GM19035 (cell line): ENCODE data around the gene TADA3.

Source experiments
- ATAC-seq: cut with Tn5 transposase; IDR thresholded peaks from one replicate; pipeline ENCODE4 v1.9.1; 2021; ENCODE audit not compliant: unreplicated experiment

The TADA3 gene

DNA sequence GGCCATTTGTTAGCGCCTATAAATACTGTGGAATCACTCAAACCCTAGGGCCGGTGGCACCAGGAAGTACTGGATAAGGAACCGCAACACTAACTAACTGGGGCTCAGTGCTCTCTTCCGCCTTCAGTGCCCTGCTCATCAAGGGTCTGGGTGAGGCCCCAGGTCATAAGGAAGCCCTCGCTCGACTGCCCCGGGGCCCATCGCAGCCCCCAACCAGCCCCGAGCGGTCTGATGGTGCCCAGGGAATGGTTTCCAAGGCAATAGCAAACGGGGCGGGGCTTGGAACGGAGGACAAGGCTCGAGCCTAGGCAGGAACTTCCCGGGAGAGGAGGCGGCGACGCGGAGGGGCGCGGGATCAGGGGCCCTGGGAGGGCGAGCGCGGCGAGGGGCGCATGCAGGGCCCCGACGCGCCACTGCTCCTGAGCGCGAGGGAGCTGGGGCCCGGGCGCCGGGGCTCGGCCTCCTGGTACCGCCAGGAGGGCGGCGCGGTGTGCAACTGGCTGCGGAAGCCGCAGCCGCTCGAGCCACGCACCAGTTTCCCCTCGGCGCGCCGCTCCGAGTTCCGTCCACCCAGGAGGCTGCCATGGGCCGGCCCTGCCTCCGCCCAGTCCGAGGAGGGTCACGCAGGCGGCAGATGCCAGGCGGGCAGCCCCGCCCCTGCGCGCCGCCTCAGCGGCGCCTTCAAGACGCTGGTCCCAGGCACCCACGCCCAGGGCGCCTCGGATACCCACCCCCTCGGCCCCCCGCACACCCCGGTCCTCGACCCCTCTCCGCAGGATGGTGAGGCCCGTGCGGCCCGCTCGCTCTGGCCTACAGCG, 17.6 kb upstream of the TADA3 start, which contains the start of gene TTLL3:
Gene TTLL3, plus strand, starts transcription at position 648 of the 818 bp plus-strand sequence. CDS start 400 bp downstream, outside the sequence.
- ATAC-seq, result peak; percentile 57

DNA sequence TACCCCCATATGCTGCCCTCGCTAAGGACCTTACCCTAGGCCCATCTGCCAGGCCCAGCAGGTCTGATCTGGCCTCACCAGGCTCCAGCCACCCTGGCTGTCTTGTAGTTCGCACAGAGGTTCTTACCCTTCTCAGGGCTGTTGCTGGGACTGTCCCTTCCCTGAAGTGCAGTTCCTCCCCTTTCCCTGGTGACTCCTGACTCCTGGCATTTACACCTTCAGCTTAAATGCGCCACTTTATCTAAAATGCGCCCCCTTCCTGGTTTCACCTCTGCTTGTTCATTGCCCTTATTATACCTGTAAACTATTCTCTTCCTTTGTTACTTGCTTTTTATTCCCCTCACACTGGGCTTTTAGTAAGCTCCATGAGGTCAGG, 17.0 kb upstream of the TADA3 start:
- peak; percentile 6 for ATAC-seq

DNA sequence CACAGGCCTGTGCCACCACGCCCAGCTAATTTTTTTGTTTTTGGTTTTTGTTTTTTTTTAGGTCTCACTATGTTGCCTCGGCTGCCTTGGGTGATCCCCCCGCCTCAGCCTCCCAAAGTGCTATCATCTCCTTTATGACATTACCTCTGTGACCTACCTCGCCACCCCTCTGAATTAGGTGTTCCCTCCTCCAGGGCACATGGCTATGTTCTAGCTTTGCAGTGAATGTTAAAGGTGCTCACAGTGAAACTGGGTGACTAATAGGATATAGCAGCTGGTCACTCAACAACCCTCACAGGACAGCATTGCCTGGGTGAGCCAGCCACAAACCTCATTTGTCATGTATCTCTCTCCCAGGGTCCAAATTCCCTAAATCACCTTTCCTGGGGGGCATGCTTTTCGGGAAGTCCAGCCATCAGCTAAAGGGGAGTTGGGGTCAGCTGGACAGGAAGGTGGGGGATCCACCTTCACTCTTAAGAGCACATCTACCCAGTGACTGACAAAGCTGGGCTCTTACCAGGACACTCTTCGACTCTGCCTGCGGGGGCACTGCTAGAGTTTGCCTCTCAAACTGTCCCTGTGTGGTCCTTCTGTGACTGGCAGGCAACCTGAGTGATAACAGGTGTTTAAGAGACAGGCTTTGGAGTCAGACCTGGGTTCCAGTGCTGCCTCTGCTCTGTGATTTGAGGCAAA, 16.2 kb upstream of the TADA3 start:
- no peak for ATAC-seq

DNA sequence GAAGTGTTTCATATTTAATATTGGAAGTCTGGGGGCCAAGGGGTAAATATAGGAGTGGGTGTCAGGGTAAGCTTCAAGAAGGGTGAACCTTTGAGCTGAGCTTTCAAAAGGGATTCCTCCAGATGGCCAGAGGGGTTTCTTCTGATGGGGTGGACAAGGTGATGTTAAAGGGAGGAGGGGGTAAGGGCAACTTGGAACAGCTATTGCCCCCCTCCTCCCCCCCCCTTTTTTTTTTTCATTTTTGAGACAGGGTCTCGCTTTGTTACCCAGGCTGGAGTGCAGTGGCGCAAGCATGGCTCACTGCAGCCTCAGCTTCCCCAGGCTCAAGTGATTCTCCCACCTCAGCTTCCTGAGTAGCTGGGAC, 15.7 kb upstream of the TADA3 start:
- ATAC-seq, result no peak

DNA sequence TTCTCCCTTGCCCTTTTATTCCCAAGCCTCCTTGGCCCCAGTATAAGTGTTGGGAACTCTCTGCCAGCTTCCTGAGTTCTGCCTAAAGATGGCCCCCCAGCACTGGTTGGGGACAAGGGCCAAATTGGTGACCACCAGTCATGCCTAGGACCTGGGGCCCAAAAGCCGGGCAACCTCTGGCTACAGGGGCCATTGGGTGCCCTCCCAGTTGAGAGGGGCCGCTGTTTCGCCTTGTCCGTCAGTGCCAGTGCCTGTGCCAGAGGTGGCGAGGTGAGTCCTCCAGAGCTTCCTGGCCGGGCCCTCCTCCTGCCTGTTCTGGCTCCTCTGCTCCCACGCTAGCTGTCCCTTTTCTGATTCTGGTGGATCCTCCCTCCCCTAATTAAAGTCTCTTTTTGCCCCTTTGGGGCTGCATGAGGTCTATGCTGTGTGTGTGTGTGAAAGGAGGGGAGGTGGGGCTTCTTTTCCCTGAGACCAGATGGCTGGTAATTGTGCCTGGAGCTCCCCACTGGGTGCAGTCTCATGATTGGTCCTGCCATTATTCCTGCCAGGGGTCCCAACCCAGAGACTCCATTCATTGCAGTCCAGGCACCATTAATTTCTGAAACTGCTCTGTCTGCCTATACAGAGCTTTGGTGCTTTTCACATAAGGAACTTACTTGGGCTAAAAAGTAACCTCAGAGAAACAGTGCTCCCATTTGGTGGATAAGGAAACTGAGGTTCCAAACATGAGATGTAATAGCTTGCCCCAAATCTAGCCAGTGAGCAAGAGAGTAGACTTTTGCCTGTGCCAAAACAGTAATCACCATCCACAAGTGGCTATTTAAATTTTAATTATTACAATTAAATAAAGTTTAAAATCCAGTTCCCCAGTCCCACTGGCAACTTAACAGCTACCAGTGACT, 14.7 kb upstream of the TADA3 start:
- no peak for ATAC-seq

DNA sequence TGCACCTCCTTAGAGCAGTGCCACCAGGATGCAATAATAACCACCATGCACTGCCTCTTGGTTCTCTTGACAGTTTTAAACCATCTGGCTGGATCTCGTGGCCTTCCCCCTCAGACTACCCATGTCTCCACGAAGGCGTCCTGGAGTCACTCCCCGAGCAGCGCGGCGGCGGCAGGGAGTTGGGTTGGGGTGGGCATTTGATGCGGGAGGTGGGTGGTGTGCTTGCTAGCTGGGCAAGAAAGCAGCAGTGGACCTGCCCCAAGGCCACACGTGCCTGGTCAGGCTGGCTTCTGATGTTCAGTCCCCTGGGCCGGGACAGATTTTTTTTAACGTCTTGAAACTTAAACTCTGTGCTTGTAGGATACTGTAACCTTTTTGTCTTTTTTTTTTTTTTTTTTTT, 13.9 kb upstream of the TADA3 start:
- ATAC-seq, result no peak

DNA sequence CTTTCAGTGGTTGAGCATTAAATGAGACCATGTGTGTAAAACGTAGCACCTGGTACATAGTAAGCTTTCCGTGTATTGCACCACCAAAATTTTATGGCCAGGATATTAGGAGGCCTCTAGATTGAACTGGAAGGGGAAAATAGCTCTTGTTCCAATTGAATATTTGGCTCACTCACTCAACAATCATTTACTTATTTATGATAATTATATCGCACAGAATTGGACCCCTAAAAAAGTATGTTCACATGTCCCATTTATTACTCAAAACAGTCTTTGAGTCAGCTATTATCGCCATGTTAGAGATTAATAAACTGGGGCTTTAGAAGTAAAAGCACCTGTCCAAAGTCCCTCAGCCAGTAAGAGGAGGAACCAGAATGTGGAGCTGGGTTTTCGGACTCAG, 12.7 kb upstream of the TADA3 start:
- ATAC-seq, result no peak

DNA sequence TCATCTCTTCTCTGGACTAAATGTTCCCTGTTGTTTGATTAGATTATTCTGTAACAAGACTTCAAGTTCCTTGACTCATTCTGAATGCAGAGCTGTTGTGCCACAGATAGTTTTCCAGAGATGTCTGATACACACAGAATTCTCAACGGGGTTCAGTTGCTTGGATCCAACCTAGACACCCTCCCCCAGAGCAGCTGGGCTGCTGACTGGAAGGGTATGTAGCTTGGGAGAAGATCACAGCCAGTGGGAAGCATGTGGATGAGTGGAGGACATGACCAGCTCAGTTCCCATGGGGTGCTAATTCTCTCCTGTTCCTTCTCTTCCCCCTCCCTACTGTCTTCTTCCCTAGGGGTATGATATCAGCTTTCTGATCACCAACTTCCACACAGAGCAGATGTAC, 11.2 kb upstream of the TADA3 start:
- no peak for ATAC-seq

DNA sequence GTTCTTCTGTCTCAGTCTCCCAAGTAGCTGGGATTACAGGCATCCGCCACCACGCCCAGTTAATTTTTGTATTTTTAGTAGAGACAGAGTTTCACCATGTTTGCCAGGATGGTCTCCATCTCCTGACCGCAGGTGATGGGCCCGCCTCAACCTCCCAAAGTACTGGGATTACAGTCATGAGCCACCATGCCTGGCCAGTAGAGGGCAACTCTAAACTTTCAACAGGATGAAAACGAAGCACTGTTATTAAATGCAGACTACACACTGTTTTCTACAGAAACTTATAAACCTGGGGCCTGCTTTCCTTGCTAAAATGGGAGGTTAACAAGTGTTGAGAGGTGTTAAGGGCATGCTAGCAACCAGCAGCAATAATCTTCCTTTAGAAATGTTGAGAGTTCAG, 8.3 kb upstream of the TADA3 start:
- no peak for ATAC-seq

DNA sequence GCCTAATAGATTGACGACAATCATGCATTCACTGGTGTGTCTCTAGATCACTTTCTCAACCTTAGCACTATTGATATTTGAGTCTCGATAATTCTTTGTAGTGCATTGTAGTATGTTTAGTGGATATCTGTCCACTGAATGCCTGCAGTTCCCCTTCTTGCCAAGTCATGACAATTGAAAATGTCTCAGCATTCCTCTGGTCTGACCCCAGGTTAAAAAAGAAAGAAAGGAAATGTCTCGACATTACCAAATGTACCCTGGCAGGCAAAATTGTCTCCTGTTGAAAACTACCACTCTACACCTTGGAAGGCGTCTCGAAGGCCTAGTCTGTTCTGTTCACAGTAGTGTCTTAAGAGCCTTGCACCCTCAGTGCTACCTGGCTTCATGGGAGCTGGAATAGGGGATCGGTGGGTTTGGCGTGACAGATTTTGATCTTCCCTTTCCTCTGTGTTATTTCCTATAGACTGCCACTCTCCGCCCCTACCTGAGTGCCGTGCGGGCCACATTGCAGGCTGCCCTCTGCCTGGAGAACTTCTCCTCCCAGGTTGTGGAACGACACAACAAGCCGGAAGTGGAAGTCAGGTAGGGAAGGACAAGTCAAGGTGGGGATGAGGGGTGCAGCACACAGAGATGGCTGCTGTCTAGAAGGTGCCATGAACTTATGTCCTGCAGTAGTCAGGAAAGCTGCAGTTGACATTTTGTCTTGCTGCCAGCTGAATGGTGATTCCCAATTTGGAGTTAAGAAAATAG, 5.1 kb upstream of the TADA3 start:
- ATAC-seq, result no peak

DNA sequence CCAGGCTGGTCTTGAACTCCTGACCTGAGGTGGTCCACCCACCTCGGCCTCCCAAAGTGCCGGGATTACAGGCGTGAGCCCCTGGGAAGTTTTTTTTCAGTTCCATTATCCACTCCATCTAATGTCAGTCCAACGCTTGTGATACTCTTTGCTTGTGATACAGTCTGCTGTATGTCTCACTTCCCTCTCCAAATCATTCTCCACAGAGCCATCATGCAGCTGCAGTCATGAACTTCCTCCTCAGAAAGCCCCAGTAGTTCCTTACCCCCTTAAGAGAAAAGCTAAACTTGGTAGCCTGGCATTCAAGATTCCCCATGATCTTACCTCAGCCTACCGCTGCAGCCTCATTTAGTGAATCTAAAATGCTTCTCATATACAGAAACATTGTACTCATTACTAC, 2.9 kb upstream of the TADA3 start:
- no peak for ATAC-seq

DNA sequence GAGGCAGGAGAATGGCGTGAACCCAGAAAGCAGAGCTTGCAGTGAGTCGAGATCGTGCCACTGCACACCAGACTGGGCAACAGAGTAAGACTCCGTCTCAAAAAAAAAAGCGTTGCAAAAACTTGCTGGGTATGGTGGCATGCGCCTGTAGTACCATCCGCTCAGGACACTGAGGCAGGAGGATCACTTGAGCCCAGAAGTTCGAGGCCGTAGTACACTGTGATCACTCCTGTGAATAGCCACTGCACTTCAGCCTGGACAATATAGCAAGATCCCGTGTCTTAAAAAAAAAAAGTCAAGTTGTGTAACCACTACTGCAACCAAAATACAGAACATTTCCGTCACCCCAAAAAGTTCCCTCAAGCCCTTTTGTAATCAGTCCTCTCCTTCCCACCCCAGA, 2.1 kb upstream of the TADA3 start:
- no peak for ATAC-seq

DNA sequence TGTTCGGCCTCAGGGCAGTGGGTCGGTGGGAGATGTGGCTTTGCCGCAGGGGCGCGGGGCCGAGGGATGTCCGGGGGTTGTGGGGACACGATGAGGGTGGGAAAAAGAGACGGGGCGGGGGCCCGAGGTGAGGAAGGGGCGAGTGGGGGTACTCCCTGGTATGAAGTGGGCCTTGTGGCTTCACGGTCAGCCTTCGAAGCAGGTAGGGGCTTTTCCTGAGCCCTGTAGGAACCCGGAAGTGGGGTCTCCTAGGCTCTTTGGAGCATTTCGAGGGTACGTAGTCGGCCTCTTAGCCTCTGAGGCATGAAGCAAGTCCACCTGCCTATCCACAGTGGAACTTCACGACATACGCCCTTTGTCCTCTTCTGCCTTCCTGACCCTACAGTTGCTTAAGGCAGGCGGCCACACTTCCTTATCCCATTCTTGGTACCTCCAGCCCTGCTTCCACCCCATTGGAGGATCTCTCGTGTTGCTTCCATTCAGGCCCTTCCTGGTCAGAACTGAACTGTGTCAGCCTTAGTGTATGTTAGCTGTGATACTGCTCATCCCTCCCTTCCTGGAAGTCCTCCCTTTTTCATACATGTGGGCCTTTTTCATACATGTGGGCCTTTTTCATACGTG, 998 bp upstream of the TADA3 start:
- ATAC-seq, result no peak

DNA sequence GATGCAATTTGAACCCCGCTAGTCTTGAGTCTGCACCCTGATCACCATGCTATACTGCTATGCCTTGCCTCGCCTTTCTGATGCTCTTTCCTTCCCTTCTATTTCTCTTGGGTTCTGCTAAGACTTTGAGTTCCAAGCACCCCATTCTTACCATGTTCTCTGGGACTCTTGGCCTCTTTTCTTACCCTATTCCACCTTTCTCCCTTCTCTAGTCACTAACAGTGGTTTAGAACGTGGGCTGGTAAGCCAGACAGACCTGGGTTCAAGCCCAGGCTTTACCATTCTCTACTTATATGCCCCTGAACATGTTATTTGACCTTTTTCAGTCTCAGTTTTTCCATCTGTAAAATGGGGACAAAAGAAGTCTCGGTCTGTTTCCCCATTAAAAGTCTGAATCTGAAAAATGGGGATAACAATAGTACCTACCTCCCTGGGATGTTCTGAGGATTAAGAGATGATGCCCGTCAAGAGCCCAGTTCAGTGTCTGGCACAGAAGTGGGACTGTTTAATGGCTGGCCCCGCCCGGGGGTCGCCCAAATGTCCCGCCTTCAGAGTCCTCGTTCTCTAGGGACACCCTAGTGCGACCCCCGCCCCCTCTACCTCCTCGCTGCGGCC, 376 bp downstream of the TADA3 start:
- no peak for ATAC-seq

DNA sequence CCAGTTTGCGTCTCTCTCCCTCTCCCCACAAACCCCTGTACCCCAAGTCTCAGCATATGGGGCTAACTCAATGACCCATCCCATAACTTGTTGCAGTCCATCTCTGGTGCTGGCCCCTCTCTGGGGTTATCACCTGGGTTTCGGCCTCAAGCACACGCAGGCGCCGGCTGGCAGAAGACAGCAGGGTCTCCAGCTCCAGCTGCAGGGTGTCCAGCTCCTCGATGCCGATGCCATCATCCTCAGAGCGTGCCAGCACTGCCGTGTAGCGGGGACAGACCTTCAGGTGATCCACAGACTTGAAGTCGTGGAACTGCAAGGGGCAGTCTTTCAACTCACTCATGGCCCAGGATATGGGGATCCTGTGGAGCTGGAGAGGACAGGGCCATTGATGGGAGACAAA, 1.1 kb downstream of the TADA3 start:
- ATAC-seq, result no peak

DNA sequence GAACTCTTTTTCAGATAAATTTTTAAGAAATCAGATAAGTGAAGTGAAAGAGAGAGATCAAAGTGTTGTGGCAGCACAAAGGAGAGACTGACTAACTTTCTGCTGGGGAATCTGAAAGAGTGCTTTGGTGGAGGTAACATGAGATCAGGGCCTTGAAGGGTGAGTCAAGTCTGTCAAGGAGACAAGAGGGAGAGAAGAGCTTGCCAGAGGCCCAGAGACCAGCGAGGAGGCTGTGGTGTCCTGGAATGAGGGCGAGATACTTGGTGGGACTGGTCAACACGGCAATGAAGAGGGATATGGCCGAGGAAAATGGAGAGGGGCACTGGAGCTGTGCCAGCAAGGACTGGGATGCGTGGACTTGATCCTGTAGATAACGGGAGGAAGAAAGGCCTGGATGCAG, 4.6 kb downstream of the TADA3 start:
- no peak for ATAC-seq

DNA sequence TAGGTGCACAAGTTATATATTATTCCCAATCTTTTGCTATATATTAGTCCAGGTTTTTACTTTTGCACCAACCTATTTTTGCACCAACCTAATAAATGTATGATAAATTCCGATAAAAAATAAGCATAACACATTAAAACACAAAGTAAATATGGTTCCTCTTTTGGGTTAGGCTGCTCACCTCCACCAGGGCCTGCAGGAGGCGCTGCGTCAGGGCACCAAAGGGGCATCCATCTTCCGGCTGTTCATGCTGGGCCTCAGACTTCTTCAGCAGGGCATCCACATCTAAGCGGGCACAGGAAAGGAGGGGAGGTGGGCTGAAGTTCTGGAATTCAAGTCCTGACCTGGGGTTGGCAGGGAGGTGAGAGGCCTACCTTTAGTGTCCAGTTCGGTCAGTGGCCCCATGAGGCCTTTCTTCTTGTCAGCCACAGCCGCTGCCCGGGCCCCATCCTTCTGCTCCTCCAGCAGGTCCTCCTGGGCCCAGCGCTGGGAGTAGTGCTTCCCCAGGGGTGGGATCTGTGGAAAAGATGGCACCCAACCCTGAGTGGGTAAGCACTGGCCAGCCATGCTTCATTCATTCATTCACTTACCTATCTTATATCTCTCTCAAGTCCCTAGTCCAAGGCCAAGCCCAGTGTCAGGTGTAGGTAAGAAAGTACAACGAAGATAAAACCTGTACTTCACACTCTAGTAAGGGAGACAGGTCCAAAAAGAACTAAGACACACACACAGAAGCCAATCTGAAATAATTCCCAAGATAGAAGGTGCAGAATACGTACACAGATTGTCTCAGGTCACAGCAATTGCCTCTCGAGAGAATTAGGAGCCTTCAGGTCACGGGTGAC, 5.2 kb downstream of the TADA3 start:
- ATAC-seq, result no peak

DNA sequence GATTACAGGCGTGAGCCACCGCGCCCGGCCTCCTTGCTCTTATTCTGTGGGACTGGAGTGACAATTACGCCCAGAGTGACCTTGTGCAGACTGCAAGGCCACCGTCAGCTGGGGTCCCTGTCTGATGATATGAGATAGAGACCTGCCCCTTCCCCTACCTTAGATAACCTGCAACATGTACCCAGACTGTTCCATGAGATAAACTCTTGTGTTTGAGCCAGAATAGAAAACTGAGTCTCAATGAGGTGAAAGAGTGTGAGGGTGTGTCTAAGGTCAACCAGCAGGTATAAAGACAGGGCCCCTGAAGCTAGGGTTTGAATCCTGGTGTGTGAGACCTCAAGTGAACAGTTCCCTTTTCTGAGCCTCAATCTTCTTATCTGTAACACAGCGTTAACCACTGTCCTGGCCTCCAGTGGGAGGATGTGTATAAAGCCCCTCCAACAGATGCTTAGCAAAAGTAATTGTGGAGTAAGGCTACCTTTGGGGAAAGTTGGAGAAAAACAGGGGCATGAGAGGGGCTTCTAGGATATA, 6.0 kb downstream of the TADA3 start:
- no peak for ATAC-seq

DNA sequence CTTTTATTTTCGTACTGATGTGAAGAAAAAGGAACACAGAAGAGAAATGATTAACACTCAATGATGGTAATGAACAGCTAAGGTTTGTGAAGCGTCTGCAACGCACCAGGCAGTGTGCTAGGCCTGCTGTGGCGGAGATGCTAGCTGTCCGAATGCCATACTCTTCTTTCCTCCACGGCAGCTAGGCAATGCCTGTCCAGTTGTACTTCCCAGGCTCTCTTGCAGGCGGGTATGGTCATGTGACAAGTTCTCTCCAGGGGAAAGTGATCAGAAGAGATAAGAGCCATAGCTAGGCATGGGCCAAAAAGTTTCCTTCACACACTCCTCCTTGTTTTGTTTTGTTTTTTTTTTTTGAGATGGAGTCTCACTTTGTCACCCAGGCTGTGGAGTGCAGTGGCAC, 6.7 kb downstream of the TADA3 start:
- ATAC-seq, result no peak
